Fibroblast of villous mesenchyme (primary cell): ENCODE data around the gene OXCT1. TPM values are rescaled to one million over a fixed set of nuclear protein-coding genes. Genes with fewer than 3 reads are reported as not detected.
"Not testable (repeated sequence)": the region's sequence is repeated elsewhere in the genome, so short reads cannot be mapped to it uniquely, and the experiment has no call there.

Experiments used
- DNase-seq: peaks from one replicate; pipeline ENCODE4 v3.0.0-alpha.2; 2010; ENCODE audit warnings: low read depth
- H3K4me3 ChIP-seq: 2 replicates; pipeline ENCODE4 v1.5.1; 2011; ENCODE audit warnings: low read depth, mild to moderate bottlenecking, low read length
- total RNA-seq: library from RNA; depleted of rRNA; stranded (reverse); fragments of >200 nt; gene quantifications from 2 replicates; pipeline ENCODE4 v1.2.3, GENCODE V29; 2012
- TF ChIP-seq, protein P1 (sequence below): IDR thresholded peaks from 2 replicates; pipeline ENCODE4 v1.5.1; 2012; ENCODE audit warnings: low read depth, mild to moderate bottlenecking, low read length; ENCODE audit not compliant: insufficient read depth

The OXCT1 gene
- total RNA-seq, 1 donor, result 23.3 TPM

DNA sequence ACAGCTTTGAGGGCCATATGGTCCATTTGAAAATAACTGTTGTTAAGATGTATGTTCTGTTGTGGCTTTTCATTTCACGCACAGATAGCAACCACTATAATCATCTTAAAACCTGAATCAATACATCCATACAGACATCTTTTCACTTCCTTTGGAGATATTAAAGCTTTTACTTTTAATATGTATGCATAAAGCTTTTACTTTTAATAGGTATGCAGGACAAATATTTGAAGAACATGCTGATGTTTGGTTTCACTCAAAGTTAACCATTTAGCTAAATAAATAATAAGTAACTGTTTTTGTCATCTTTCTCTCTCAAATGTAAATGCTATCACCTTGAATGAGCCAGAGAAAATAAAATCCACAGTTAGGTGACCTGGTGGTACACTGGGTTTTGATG, 108.6 kb downstream of the OXCT1 start:
- no peak overlapping the region for H3K4me3 ChIP-seq
- DNase-seq, result no peak
- TF ChIP-seq, protein P1, sequence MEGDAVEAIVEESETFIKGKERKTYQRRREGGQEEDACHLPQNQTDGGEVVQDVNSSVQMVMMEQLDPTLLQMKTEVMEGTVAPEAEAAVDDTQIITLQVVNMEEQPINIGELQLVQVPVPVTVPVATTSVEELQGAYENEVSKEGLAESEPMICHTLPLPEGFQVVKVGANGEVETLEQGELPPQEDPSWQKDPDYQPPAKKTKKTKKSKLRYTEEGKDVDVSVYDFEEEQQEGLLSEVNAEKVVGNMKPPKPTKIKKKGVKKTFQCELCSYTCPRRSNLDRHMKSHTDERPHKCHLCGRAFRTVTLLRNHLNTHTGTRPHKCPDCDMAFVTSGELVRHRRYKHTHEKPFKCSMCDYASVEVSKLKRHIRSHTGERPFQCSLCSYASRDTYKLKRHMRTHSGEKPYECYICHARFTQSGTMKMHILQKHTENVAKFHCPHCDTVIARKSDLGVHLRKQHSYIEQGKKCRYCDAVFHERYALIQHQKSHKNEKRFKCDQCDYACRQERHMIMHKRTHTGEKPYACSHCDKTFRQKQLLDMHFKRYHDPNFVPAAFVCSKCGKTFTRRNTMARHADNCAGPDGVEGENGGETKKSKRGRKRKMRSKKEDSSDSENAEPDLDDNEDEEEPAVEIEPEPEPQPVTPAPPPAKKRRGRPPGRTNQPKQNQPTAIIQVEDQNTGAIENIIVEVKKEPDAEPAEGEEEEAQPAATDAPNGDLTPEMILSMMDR, result no peak

DNA sequence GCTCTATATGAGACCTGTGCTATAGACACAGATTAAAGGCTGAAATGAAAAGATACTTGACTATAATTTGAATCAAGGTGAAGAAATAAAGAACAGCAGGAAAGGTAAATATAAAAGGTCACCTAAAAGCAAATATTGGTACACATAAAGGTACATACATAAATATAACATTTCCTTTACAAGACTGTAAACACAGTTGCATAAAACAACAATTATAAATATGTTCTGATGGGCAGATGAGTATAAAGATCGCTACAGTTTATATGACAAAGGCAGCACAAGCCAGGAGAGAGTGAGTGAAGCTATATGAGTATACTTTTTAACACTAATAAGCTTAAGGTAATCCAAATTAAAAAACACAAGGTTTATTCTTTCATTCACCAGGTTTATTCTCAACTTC, 114.5 kb downstream of the OXCT1 start:
- DNase-seq, result no peak
- H3K4me3 ChIP-seq, result no peak overlapping the region
- TF ChIP-seq, protein P1, result no peak

DNA sequence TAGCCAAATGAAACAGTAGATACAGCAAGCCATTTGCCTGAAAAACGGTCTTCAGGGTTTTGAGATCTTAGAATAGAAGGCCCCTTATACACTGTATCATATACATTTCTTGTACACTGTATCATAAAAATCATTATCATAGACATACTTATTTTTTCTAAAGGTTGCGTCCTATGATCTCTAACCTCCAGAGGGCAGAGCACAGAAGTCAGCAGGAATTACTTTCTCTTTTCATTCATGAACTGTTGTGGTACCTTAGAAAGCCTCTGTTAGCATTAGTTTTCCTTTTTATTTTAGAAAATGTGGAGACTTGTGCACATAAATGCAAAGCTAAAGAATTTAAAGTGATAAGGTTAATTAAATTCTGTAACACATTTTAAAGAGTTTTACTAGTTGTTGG, 115.4 kb downstream of the OXCT1 start:
- TF ChIP-seq, protein P1, result peak; percentile 15
- DNase-seq, result peak; percentile 12
- no peak overlapping the region for H3K4me3 ChIP-seq

DNA sequence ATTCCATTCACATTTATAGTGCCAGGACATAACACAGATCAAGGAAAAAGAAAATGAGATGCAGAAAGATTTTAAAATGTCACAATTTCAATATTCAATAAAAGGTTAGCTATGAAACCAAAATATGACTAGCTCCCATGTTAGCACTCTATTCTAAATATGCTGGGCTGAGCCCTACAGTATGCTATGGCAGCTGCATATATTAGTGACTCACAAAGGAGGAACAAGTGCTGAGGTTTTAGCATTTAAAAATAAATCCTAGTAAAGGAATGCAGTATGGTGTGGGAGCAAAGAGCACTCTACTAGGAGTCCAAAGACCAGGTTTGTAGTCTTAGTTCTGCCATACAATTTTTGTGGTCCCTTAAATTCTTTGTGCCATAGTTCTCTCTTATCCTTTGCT, 118.4 kb downstream of the OXCT1 start:
- no peak overlapping the region for H3K4me3 ChIP-seq
- TF ChIP-seq, protein P1, result no peak
- no peak for DNase-seq

DNA sequence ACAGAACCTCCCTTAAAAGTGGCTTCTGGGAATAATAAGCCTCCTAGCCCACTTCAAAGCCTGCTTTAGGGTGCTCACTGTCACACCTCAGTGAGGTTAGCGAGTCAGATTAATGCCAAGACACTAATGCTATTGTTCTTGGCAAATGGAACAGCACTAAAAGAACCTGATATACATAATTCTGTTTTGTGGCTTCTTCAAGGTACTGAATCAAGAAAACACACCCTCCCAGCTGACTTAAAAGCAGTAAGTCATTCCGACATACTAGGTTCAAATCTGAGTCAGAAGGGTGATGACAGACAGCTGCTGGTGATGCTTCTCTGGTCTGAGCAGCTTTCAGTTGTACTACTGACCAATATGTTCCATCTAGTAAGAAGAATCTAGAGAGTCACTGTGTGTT, 121.6 kb downstream of the OXCT1 start:
- no peak overlapping the region for H3K4me3 ChIP-seq
- TF ChIP-seq, protein P1, result no peak
- no peak for DNase-seq

DNA sequence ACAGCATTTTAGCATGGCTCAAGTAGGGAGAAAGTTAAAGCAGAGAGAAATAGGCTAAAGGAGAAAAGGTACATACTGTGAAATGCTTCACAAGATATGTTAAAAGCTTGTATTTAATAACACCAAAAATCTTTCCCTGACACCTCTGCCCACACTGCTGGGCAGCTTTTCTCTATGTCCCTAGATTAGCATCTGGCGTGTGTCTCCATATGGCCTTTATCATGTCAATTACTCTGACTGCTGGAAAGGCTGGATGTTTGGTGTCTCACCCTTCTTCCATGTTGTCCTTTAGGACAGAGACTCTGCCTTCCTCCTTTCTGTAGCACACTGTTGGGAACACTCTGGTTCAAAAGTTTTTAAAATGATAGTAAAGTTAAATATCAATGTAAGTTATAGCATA, 122.5 kb downstream of the OXCT1 start:
- no peak for DNase-seq
- TF ChIP-seq, protein P1, result no peak
- H3K4me3 ChIP-seq, result no peak overlapping the region

DNA sequence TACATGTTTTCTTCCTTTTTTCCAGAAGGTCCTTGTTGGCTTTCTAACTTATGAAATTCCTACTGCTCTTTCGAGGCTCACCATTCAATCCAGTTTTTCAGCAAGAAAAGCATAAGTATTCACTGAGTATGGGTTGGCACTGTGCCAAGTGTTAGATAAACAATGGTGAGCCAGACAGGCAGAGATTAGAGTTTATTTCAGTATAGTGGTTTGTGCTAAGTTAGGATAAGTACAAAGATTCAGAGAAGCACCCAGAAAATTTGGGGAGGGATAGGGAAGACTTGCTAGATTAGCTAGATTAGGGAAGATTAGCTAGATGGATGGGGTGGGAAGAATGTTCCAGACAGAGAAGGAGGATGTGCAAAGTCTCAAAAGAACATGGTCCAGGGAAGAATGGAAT, 122.9 kb downstream of the OXCT1 start:
- TF ChIP-seq, protein P1, result no peak
- DNase-seq, result peak; percentile 60
- H3K4me3 ChIP-seq, result no peak overlapping the region

DNA sequence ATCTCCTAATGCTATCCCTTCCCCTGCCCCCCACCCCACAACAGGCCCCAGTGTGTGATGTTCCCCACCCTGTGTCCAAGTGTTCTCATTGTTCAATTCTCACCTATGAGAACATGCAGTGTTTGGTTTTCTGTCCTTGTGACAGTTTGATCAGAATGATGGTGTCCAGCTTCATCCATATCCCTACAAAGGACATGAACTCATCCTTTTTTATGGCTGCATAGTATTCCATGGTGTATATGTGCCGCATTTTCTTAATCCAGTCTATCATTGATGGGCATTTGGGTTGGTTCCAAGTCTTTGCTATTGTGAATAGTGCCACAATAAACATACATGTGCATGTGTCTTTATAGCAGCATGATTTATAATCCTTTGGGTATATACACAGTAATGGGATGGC, 127.6 kb downstream of the OXCT1 start:
- DNase-seq, H3K4me3 ChIP-seq: not testable (repeated sequence)
